Neural cell (in vitro differentiated cells): Measurements from ENCODE around the gene NT5E. TPM values are rescaled to one million over a fixed set of nuclear protein-coding genes. Genes with fewer than 3 reads are reported as not detected.

Experiments
- H2AFZ ChIP-seq: fragments of 200-600, 300-800 bp; sonication (generic), shearing (Covaris generic); 2 replicates; pipeline ENCODE4 v1.6.0; 2014; ENCODE audit warnings: low read depth, mild to moderate bottlenecking, antibody characterized with exemption, low read length, moderate library complexity
- H3F3A ChIP-seq: fragments of 200-600 bp; shearing (Covaris generic); 2 replicates; pipeline ENCODE4 v1.6.1; 2016; ENCODE audit warnings: mild to moderate bottlenecking, moderate library complexity, mixed read lengths, antibody characterized with exemption, low read length; ENCODE audit not compliant: insufficient read depth, poor library complexity, severe bottlenecking
- H3K27ac ChIP-seq: fragments of 200-600, 300-800 bp; sonication (generic), shearing (Covaris generic); 2 replicates; pipeline ENCODE4 v1.5.1; 2014; ENCODE audit warnings: mild to moderate bottlenecking, low read length, moderate library complexity
- H3K27me3 ChIP-seq: fragments of 300-800, 200-600 bp; sonication (generic), shearing (Covaris generic); 2 replicates; pipeline ENCODE4 v1.6.0; 2014; ENCODE audit warnings: mild to moderate bottlenecking, low read depth, low read length, moderate library complexity; ENCODE audit not compliant: insufficient read depth
- H3K36me3 ChIP-seq: fragments of 300-800, 200-600 bp; sonication (generic), shearing (Covaris generic); 2 replicates; pipeline ENCODE4 v1.5.1; 2014; ENCODE audit warnings: mild to moderate bottlenecking, antibody characterized with exemption, low read length, moderate library complexity; ENCODE audit not compliant: insufficient read depth
- H3K4me2 ChIP-seq: fragments of 300-800, 200-600 bp; sonication (generic), shearing (Covaris generic); 2 replicates; pipeline ENCODE4 v1.6.0; 2014; ENCODE audit warnings: mild to moderate bottlenecking, low read length
- H3K4me3 ChIP-seq: fragments of 300-800, 200-600 bp; sonication (generic), shearing (Covaris generic); 2 replicates; pipeline ENCODE4 v1.5.1; 2014; ENCODE audit warnings: mild to moderate bottlenecking, low read length, moderate library complexity
- H3K79me2 ChIP-seq: fragments of 200-600 bp; shearing (Covaris generic); replicated peaks from 2 replicates; pipeline ENCODE4 v1.6.0; 2014; ENCODE audit warnings: mild to moderate bottlenecking, low read length, moderate library complexity; ENCODE audit not compliant: insufficient read depth
- H3K9ac ChIP-seq: fragments of 300-800, 200-600 bp; sonication (generic), shearing (Covaris generic); 2 replicates; pipeline ENCODE4 v1.6.1; 2016; ENCODE audit warnings: mild to moderate bottlenecking, low read length, mixed read lengths
- H3K9me2 ChIP-seq: fragments of 200-600 bp; shearing (Covaris generic); 2 replicates; pipeline ENCODE4 v1.6.1; 2016; ENCODE audit warnings: mild to moderate bottlenecking, low read length, mixed read lengths; ENCODE audit not compliant: insufficient read depth
- H3K9me3 ChIP-seq: fragments of 200-600, 300-800 bp; sonication (generic), shearing (Covaris generic); 2 replicates; pipeline ENCODE4 v1.6.1; 2016; ENCODE audit warnings: mild to moderate bottlenecking, mixed run types, low read length, moderate library complexity, mixed read lengths
- H4K20me1 ChIP-seq: fragments of 200-600 bp; shearing (Covaris generic); 2 replicates; pipeline ENCODE4 v1.6.1; 2016; ENCODE audit warnings: mild to moderate bottlenecking, mixed run types; ENCODE audit not compliant: insufficient read depth
- EP300 ChIP-seq: fragments of 450-650 bp; conservative IDR thresholded peaks from 2 replicates; pipeline ENCODE4 v1.6.1; 2014; ENCODE audit warnings: antibody characterized with exemption, mild to moderate bottlenecking, moderate library complexity; ENCODE audit not compliant: poor library complexity, severe bottlenecking
- EZH2 ChIP-seq: fragments of 200-600, 300-800 bp; shearing (Covaris generic), sonication (generic); IDR thresholded peaks from 2 replicates; pipeline ENCODE4 v1.6.1; 2014; ENCODE audit warnings: antibody characterized with exemption, low read length, borderline replicate concordance, mild to moderate bottlenecking; ENCODE audit not compliant: insufficient read depth, poor library complexity, severe bottlenecking
- MXI1 ChIP-seq: fragments of 450-650 bp; conservative IDR thresholded peaks from 2 replicates; pipeline ENCODE4 v1.6.1; 2014; ENCODE audit warnings: antibody characterized with exemption, mild to moderate bottlenecking; ENCODE audit not compliant: poor library complexity, severe bottlenecking
- POLR2AphosphoS5 ChIP-seq: IDR thresholded peaks from 2 replicates; pipeline ENCODE4 v1.6.1; 2012
- RAD21 ChIP-seq: fragments of 450-650 bp; conservative IDR thresholded peaks from 2 replicates; pipeline ENCODE4 v1.6.1; 2014; ENCODE audit warnings: antibody characterized with exemption, mild to moderate bottlenecking, moderate library complexity
- REST ChIP-seq: IDR thresholded peaks from 2 replicates; pipeline ENCODE4 v1.6.1; 2012; ENCODE audit warnings: borderline replicate concordance
- SMC3 ChIP-seq: fragments of 450-650 bp; conservative IDR thresholded peaks from 2 replicates; pipeline ENCODE4 v1.6.1; 2014; ENCODE audit warnings: antibody characterized with exemption, mild to moderate bottlenecking, moderate library complexity; ENCODE audit not compliant: poor library complexity
- TAF1 ChIP-seq: IDR thresholded peaks from 2 replicates; pipeline ENCODE4 v1.6.1; 2012; ENCODE audit warnings: low read depth
- polyA plus RNA-seq: library from polyadenylated mRNA; depleted of rRNA; stranded (reverse); fragments of >200 nt; gene quantifications from 2 replicates; pipeline ENCODE4 v1.2.3, GENCODE V29; 2014
- TF ChIP-seq, protein P1 (sequence below): fragments of 450-650 bp; IDR thresholded peaks from 2 replicates; pipeline ENCODE4 v1.5.1; 2014; ENCODE audit warnings: antibody characterized with exemption, mild to moderate bottlenecking, moderate library complexity; ENCODE audit not compliant: poor library complexity, severe bottlenecking

NT5E gene
- polyA plus RNA-seq, 1 donor from 2014 or later: not detected

DNA sequence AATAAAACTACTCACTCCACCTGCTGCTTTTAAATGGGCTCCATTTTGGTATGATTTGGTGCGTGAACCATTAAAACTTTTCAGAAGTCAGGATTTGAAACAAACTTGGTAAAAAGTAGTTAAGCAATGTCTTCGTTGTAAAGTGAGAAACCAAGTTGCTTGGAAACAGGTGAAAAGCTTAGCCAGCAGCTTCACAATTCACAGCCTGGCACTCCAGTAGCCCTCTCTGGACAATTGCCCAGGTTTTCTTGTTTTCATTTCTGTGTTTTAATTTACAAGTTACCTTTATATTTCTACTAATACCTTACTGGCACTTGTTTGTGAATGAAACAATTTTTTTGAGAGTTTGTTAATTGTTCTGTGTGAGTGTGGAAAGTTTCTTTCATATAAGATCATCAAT is 12.8 kb downstream of the NT5E start:
- no peak overlapping the region for H3K4me3 ChIP-seq
- no peaks in the 10 kb centered on the region for H3K36me3 ChIP-seq
- no peaks in the 10 kb centered on the region for H3K27me3 ChIP-seq
- H3K79me2 ChIP-seq: no peaks in the 10 kb centered on the region
- H4K20me1 ChIP-seq: no peaks in the 10 kb centered on the region
- no peaks in the 10 kb centered on the region for H3K9me3 ChIP-seq
- no peak overlapping the region for H3K9ac ChIP-seq
- H3F3A ChIP-seq: no peaks in the 10 kb centered on the region
- no peak overlapping the region for H3K4me2 ChIP-seq
- H3K9me2 ChIP-seq: no peaks in the 10 kb centered on the region
- TF ChIP-seq MXI1 (no peak), TAF1 (no peak), EP300 (no peak), RAD21 (no peak), REST (no peak), SMC3 (no peak), EZH2 (no peak), POLR2AphosphoS5 (no peak)
- TF ChIP-seq, protein P1, sequence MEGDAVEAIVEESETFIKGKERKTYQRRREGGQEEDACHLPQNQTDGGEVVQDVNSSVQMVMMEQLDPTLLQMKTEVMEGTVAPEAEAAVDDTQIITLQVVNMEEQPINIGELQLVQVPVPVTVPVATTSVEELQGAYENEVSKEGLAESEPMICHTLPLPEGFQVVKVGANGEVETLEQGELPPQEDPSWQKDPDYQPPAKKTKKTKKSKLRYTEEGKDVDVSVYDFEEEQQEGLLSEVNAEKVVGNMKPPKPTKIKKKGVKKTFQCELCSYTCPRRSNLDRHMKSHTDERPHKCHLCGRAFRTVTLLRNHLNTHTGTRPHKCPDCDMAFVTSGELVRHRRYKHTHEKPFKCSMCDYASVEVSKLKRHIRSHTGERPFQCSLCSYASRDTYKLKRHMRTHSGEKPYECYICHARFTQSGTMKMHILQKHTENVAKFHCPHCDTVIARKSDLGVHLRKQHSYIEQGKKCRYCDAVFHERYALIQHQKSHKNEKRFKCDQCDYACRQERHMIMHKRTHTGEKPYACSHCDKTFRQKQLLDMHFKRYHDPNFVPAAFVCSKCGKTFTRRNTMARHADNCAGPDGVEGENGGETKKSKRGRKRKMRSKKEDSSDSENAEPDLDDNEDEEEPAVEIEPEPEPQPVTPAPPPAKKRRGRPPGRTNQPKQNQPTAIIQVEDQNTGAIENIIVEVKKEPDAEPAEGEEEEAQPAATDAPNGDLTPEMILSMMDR: no peak
- no peak overlapping the region for H3K27ac ChIP-seq
- H2AFZ ChIP-seq: no peak overlapping the region

DNA sequence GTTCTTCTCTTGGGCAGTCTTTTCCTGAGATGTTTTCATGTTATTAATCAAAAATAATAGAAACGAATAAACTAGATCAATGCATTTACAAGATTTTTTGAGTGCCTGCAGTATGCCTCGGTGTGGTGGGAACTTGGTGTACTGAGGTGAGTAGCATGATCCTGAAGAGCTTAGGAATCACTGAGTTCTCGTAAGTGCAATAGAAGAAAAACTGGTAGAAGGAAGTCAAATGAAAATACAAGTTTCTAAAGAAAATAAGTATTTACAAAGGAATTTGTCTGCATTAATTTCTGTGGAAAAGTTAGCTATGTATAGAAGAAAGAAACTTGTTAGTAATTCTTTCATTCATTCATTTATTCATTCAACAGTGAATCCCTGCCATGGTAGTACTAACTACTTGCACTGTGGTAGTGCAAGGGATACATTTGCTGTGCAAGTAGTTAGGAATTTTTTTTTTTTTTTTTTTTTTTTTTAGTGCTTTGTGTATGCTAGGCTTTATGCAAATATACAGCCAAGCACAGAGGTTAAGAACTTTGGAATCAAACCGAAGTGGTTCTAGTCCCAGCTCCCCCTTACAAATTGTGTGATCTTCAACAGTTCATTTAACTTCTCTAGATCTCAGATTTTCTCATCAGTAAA is 13.9 kb downstream of the NT5E start:
- H4K20me1 ChIP-seq: no peaks in the 10 kb centered on the region
- H3K4me2 ChIP-seq: no peak overlapping the region
- H3K79me2 ChIP-seq: no peaks in the 10 kb centered on the region
- H3K4me3 ChIP-seq: no peak overlapping the region
- H3K36me3 ChIP-seq: no peaks in the 10 kb centered on the region
- H3K9me3 ChIP-seq: no peaks in the 10 kb centered on the region
- H2AFZ ChIP-seq: no peak overlapping the region
- H3K9me2 ChIP-seq: no peaks in the 10 kb centered on the region
- H3K9ac ChIP-seq: no peak overlapping the region
- H3K27me3 ChIP-seq: no peaks in the 10 kb centered on the region
- H3F3A ChIP-seq: no peaks in the 10 kb centered on the region
- TF ChIP-seq EZH2 (no peak), EP300 (no peak), REST (no peak), MXI1 (no peak), POLR2AphosphoS5 (no peak), TAF1 (no peak), RAD21 (no peak), SMC3 (no peak)
- TF ChIP-seq, protein P1: no peak
- H3K27ac ChIP-seq: no peak overlapping the region
